ENCODE measurements around the gene FGF10.

FGF10 gene

GRCh38 chr5:44345871-44346270, 43.3 kb downstream of the FGF10 start:
- DNase-seq: no peak

GRCh38 chr5:44336708-44337107, 52.5 kb downstream of the FGF10 start:
- no peak for DNase-seq

GRCh38 chr5:44334622-44335021, 54.6 kb downstream of the FGF10 start:
- DNase-seq: no peak

GRCh38 chr5:44332285-44332971, 56.8 kb downstream of the FGF10 start:
- no peak for DNase-seq

GRCh38 chr5:44331471-44332050, 57.7 kb downstream of the FGF10 start:
- DNase-seq: no peak

GRCh38 chr5:44329716-44330115, 59.5 kb downstream of the FGF10 start:
- no peak for DNase-seq

GRCh38 chr5:44321144-44321725, 68.0 kb downstream of the FGF10 start:
- DNase-seq: no peak

- no peak for DNase-seq
Observed at GRCh38 chr5:44320188-44320587, 69.0 kb downstream of the FGF10 start.

- no peak for DNase-seq
Observed at GRCh38 chr5:44318883-44319282, 70.3 kb downstream of the FGF10 start.

GRCh38 chr5:44312374-44312773, 76.8 kb downstream of the FGF10 start:
- no peak for DNase-seq

- no peak for DNase-seq
Observed at GRCh38 chr5:44300551-44300950, 88.7 kb downstream of the FGF10 start.

GRCh38 chr5:44299394-44299793, 89.8 kb downstream of the FGF10 start:
- DNase-seq: no peak

- DNase-seq: no peak
Observed at GRCh38 chr5:44294516-44294915, 94.7 kb downstream of the FGF10 start.

GRCh38 chr5:44292736-44293135, 96.5 kb downstream of the FGF10 start:
- no peak for DNase-seq

GRCh38 chr5:44278469-44278868, 110.8 kb downstream of the FGF10 start:
- no peak for DNase-seq

- DNase-seq: no peak
Observed at GRCh38 chr5:44275908-44276307, 113.3 kb downstream of the FGF10 start.

GRCh38 chr5:44275329-44275728, 113.9 kb downstream of the FGF10 start:
- no peak for DNase-seq

- no peak for DNase-seq
Observed at GRCh38 chr5:44267909-44268308, 121.3 kb downstream of the FGF10 start.

- no peak for DNase-seq
Observed at GRCh38 chr5:44266882-44267576, 122.2 kb downstream of the FGF10 start.

GRCh38 chr5:44265713-44266112, 123.5 kb downstream of the FGF10 start:
- DNase-seq: no peak

- DNase-seq: no peak
Observed at GRCh38 chr5:44260793-44261192, 128.4 kb downstream of the FGF10 start.

- DNase-seq: no peak
Observed at GRCh38 chr5:44257653-44258365, 131.4 kb downstream of the FGF10 start.

GRCh38 chr5:44257221-44257620, 132.0 kb downstream of the FGF10 start:
- DNase-seq: no peak
